ENCODE measurements around the gene MTHFD2L.
A peak's percentile ranks its signal among the peaks of the same experiment; 100 is the strongest.

Gene MTHFD2L

GRCh38 chr4:74133786-74134499, 24.0 kb upstream of the MTHFD2L start:
- TF ChIP-seq ZNF155 (tag by site-specific recombination; IDR thresholded peaks at IDR 0.05) (no peak), PRDM6 (tag by site-specific recombination; IDR thresholded peaks at IDR 0.05) (no peak), TSHZ1 (tag by site-specific recombination; IDR thresholded peaks at IDR 0.05; ENCODE audit: borderline replicate concordance) (no peak), ZNF76 (tag by site-specific recombination; IDR thresholded peaks at IDR 0.05; ENCODE audit: borderline replicate concordance, low read depth) (peak; percentile 49), ZNF660 (tag by site-specific recombination; IDR thresholded peaks at IDR 0.05) (0 out of 2 replicates have a peak, but pooled peaks have one; percentile 12), ZNF335 (tag by site-specific recombination; conservative IDR thresholded peaks at IDR 0.05) (peak; percentile 95), ZNF654 (tag by site-specific recombination; IDR thresholded peaks at IDR 0.05; ENCODE audit: low read depth) (peak; percentile 83)
- TF ChIP-seq, protein P1, sequence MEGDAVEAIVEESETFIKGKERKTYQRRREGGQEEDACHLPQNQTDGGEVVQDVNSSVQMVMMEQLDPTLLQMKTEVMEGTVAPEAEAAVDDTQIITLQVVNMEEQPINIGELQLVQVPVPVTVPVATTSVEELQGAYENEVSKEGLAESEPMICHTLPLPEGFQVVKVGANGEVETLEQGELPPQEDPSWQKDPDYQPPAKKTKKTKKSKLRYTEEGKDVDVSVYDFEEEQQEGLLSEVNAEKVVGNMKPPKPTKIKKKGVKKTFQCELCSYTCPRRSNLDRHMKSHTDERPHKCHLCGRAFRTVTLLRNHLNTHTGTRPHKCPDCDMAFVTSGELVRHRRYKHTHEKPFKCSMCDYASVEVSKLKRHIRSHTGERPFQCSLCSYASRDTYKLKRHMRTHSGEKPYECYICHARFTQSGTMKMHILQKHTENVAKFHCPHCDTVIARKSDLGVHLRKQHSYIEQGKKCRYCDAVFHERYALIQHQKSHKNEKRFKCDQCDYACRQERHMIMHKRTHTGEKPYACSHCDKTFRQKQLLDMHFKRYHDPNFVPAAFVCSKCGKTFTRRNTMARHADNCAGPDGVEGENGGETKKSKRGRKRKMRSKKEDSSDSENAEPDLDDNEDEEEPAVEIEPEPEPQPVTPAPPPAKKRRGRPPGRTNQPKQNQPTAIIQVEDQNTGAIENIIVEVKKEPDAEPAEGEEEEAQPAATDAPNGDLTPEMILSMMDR (tag by site-specific recombination; IDR thresholded peaks at IDR 0.05): peak; percentile 29; the same call in 1 of the 2 replicates
- ChIA-PET POLR2A (no interaction called here), CTCF (interaction anchor here (0.6 to 3.1 kb wide), 40 partner anchors 8 to 1551 kb away, joined by 3 to 29 read pairs (median 4); partner anchors contain the start of genes CXCL2, CXCL3 and EPGN)
- no peaks in the 10 kb centered on the region for H3K4me1 ChIP-seq (ENCODE audit: control insufficient read depth, insufficient read depth, low read length)
- no peaks in the 10 kb centered on the region for H3K9me3 ChIP-seq (ENCODE audit: control insufficient read depth, insufficient read depth, low read depth, low read length)
- no peak overlapping the region for H3K27ac ChIP-seq (ENCODE audit: extremely low read depth, low read depth, low read length)
- no peaks in the 10 kb centered on the region for H3K36me3 ChIP-seq (ENCODE audit: control insufficient read depth in 2 of 2, insufficient read depth in 1 of 2, low read length in 2 of 2)
- no peak overlapping the region for H3K4me3 ChIP-seq (ENCODE audit: low read depth, low read length)

DNA sequence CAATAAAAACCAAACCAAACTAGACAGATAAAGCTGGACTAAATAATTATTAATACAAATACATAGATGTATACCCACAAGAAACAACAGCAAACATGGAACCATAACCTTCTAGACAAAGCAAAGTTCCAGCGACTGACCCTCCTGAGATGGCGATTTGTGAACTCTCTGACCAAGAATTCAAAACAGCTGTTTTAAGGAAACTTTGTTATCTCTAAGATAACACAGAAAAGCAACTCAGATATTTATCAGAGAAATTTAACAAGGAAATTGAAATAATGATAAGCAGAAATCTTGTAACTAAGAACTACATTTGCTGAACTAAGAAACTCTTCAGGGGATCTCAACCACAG, 23.4 kb upstream of the MTHFD2L start:
- POLR2A ChIA-PET: no interaction called here
- CTCF ChIA-PET: interaction anchor here (0.6 to 3.1 kb wide), 32 partner anchors 9 to 793 kb away, joined by 3 to 29 read pairs (median 4); partner anchors contain the start of genes CXCL2, CXCL3, CXCL6 and EPGN
- H3K4me1 ChIP-seq (ENCODE audit: control insufficient read depth, insufficient read depth, low read length): no peaks in the 10 kb centered on the region
- TF ChIP-seq, protein P2, sequence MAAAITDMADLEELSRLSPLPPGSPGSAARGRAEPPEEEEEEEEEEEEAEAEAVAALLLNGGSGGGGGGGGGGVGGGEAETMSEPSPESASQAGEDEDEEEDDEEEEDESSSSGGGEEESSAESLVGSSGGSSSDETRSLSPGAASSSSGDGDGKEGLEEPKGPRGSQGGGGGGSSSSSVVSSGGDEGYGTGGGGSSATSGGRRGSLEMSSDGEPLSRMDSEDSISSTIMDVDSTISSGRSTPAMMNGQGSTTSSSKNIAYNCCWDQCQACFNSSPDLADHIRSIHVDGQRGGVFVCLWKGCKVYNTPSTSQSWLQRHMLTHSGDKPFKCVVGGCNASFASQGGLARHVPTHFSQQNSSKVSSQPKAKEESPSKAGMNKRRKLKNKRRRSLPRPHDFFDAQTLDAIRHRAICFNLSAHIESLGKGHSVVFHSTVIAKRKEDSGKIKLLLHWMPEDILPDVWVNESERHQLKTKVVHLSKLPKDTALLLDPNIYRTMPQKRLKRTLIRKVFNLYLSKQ (tag by site-specific recombination; IDR thresholded peaks at IDR 0.05; ENCODE audit: borderline replicate concordance): no peak
- TF ChIP-seq ZNF114 (tag by site-specific recombination; IDR thresholded peaks at IDR 0.05) (no peak), ZNF610 (tag by site-specific recombination; IDR thresholded peaks at IDR 0.05; ENCODE audit: borderline replicate concordance) (no peak), ZNF600 (tag by site-specific recombination; IDR thresholded peaks at IDR 0.05) (no peak), SCRT1 (tag by site-specific recombination; IDR thresholded peaks at IDR 0.05; ENCODE audit: borderline replicate concordance) (no peak), ZNF571 (tag by site-specific recombination; IDR thresholded peaks at IDR 0.05) (no peak), GFI1B (tag by site-specific recombination; IDR thresholded peaks at IDR 0.05) (no peak), ZBTB7A (tag by site-specific recombination; IDR thresholded peaks at IDR 0.05; ENCODE audit: low read depth) (no peak), ZNF529 (tag by site-specific recombination; IDR thresholded peaks at IDR 0.05; ENCODE audit: insufficient replicate concordance) (no peak), ZBTB26 (tag by site-specific recombination; optimal IDR thresholded peaks at IDR 0.05) (no peak), GLIS2 (tag by site-specific recombination; IDR thresholded peaks at IDR 0.05) (no peak), ZNF670 (tag by site-specific recombination; IDR thresholded peaks at IDR 0.05; ENCODE audit: low read depth) (no peak)
- TF ChIP-seq, protein P3, sequence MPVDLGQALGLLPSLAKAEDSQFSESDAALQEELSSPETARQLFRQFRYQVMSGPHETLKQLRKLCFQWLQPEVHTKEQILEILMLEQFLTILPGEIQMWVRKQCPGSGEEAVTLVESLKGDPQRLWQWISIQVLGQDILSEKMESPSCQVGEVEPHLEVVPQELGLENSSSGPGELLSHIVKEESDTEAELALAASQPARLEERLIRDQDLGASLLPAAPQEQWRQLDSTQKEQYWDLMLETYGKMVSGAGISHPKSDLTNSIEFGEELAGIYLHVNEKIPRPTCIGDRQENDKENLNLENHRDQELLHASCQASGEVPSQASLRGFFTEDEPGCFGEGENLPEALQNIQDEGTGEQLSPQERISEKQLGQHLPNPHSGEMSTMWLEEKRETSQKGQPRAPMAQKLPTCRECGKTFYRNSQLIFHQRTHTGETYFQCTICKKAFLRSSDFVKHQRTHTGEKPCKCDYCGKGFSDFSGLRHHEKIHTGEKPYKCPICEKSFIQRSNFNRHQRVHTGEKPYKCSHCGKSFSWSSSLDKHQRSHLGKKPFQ (tag by site-specific recombination; IDR thresholded peaks at IDR 0.05): no peak
- no peak overlapping the region for H3K27ac ChIP-seq (ENCODE audit: extremely low read depth, low read depth, low read length)
- H3K9me3 ChIP-seq (ENCODE audit: control insufficient read depth, insufficient read depth, low read depth, low read length): no peaks in the 10 kb centered on the region
- H3K36me3 ChIP-seq (ENCODE audit: control insufficient read depth in 2 of 2, insufficient read depth in 1 of 2, low read length in 2 of 2): no peaks in the 10 kb centered on the region
- H3K4me3 ChIP-seq (ENCODE audit: low read depth, low read length): no peak overlapping the region
